IMR-90 (cell line): ENCODE measurements around the gene ATP2B2.

Source experiments
- BHLHE40 ChIP-seq: fragments of 150-350 bp; IDR thresholded peaks from 2 replicates; pipeline ENCODE4 v1.6.1; 2016; ENCODE audit warnings: mild to moderate bottlenecking, low read depth, low read length
- CEBPB ChIP-seq: IDR thresholded peaks from 2 replicates; pipeline ENCODE4 v1.6.1; 2012; ENCODE audit warnings: low read depth, low read length, improper control_type of control experiment
- CHD1 ChIP-seq: IDR thresholded peaks from 2 replicates; pipeline ENCODE4 v1.6.1; 2012; ENCODE audit warnings: low read depth, low read length, improper control_type of control experiment
- FOS ChIP-seq: fragments of 150-350 bp; IDR thresholded peaks from 2 replicates; pipeline ENCODE4 v1.6.1; 2016; ENCODE audit warnings: low read depth, low read length
- MAFK ChIP-seq: IDR thresholded peaks from 2 replicates; pipeline ENCODE4 v1.6.1; 2012; ENCODE audit warnings: low read depth, low read length, improper control_type of control experiment
- MXI1 ChIP-seq: IDR thresholded peaks from 2 replicates; pipeline ENCODE4 v1.6.1; 2012; ENCODE audit warnings: low read depth, mild to moderate bottlenecking, low read length, moderate library complexity, borderline replicate concordance
- POLR2A ChIP-seq: IDR thresholded peaks from 2 replicates; pipeline ENCODE4 v1.6.1; 2012; ENCODE audit warnings: mild to moderate bottlenecking, low read depth, low read length
- RAD21 ChIP-seq: IDR thresholded peaks from 2 replicates; pipeline ENCODE4 v1.6.1; 2012; ENCODE audit warnings: low read length, improper control_type of control experiment
- RFX5 ChIP-seq: IDR thresholded peaks from 2 replicates; pipeline ENCODE4 v1.8.0; 2012; ENCODE audit warnings: low read depth, mild to moderate bottlenecking, low read length, moderate library complexity
- SMC3 ChIP-seq: fragments of 150-350 bp; IDR thresholded peaks from 2 replicates; pipeline ENCODE4 v1.6.1; 2016; ENCODE audit warnings: low read depth, mild to moderate bottlenecking, antibody characterized with exemption, low read length, moderate library complexity
- TF ChIP-seq, protein P1 (sequence below): conservative IDR thresholded peaks from 2 replicates; pipeline ENCODE4 v1.5.1; 2012; ENCODE audit warnings: mild to moderate bottlenecking, low read depth, low read length, improper control_type of control experiment
- TF ChIP-seq, protein P2 (sequence below): fragments of 150-350 bp; IDR thresholded peaks from 2 replicates; pipeline ENCODE4 v1.6.1; 2017; ENCODE audit warnings: mild to moderate bottlenecking, antibody characterized with exemption, low read length, low read depth

DNA sequence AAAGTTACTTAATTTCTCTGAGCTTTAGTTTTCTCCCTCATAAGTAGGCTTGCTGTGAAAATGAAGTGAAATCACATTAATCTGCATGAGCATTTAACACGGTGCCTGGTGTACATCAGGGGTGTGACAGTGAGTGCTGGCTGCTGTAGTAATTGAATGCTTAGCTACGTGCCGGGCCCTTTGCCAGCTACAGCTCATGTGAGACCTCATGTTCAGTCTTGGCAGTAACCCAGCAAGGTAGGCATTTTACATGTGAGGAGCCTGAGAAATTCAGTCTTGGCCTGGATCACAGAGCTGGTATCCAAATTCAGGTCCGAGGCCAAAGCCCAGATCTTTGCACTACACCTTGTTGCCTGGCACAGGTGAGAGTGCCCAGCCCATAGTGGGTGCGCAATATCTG, 221.7 kb downstream of the ATP2B2 start:
- TF ChIP-seq CEBPB (no peak), POLR2A (no peak), BHLHE40 (no peak), FOS (no peak), CHD1 (no peak), RAD21 (no peak), SMC3 (no peak), RFX5 (no peak), MAFK (no peak), MXI1 (no peak)
- TF ChIP-seq, protein P1, sequence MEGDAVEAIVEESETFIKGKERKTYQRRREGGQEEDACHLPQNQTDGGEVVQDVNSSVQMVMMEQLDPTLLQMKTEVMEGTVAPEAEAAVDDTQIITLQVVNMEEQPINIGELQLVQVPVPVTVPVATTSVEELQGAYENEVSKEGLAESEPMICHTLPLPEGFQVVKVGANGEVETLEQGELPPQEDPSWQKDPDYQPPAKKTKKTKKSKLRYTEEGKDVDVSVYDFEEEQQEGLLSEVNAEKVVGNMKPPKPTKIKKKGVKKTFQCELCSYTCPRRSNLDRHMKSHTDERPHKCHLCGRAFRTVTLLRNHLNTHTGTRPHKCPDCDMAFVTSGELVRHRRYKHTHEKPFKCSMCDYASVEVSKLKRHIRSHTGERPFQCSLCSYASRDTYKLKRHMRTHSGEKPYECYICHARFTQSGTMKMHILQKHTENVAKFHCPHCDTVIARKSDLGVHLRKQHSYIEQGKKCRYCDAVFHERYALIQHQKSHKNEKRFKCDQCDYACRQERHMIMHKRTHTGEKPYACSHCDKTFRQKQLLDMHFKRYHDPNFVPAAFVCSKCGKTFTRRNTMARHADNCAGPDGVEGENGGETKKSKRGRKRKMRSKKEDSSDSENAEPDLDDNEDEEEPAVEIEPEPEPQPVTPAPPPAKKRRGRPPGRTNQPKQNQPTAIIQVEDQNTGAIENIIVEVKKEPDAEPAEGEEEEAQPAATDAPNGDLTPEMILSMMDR = no peak
- TF ChIP-seq, protein P2, sequence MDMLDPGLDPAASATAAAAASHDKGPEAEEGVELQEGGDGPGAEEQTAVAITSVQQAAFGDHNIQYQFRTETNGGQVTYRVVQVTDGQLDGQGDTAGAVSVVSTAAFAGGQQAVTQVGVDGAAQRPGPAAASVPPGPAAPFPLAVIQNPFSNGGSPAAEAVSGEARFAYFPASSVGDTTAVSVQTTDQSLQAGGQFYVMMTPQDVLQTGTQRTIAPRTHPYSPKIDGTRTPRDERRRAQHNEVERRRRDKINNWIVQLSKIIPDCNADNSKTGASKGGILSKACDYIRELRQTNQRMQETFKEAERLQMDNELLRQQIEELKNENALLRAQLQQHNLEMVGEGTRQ = no peak
